ENCODE measurements around the gene IPCEF1. TPM values are rescaled to one million over a fixed set of nuclear protein-coding genes. Genes with fewer than 3 reads are reported as not detected.

The IPCEF1 gene
- total and polyA plus RNA-seq, 2 donors (not counting 1 experiment from before 2014, with no cell fraction given), result 0.03 to 0.33 TPM

DNA sequence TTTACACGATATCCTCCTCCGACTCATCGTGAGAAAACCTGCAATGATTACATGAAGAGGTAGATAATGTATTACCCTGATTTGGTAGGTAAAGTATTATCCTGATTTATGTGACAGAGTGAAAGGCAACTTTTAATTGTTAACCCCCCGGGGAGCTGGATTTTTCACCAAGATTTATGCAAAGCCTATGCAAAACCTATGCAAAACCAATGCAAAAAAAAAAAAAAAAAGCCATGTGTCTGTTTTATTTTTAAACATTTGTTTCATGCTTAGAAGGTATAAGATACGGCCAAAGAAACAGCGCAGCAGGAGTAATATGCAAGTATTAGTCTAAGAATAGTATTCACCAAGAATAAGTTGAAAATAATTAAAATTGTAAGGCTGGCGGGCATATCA lies 109.9 kb downstream of the IPCEF1 start:
- H3K9me3 ChIP-seq (ENCODE audit: control insufficient read depth, insufficient read depth, low read depth, low read length), result no peaks in the 10 kb centered on the region
- H4K20me1 ChIP-seq (ENCODE audit: control insufficient read depth, extremely low read depth, insufficient read depth, low read length), result no peaks in the 10 kb centered on the region
- H3K9ac ChIP-seq (ENCODE audit: insufficient read depth, low read length), result no peak overlapping the region
- TF ChIP-seq EZH2 (IDR thresholded peaks at IDR 0.05; ENCODE audit: low read length, missing control alignments), result no peak
- TF ChIP-seq, protein P1, sequence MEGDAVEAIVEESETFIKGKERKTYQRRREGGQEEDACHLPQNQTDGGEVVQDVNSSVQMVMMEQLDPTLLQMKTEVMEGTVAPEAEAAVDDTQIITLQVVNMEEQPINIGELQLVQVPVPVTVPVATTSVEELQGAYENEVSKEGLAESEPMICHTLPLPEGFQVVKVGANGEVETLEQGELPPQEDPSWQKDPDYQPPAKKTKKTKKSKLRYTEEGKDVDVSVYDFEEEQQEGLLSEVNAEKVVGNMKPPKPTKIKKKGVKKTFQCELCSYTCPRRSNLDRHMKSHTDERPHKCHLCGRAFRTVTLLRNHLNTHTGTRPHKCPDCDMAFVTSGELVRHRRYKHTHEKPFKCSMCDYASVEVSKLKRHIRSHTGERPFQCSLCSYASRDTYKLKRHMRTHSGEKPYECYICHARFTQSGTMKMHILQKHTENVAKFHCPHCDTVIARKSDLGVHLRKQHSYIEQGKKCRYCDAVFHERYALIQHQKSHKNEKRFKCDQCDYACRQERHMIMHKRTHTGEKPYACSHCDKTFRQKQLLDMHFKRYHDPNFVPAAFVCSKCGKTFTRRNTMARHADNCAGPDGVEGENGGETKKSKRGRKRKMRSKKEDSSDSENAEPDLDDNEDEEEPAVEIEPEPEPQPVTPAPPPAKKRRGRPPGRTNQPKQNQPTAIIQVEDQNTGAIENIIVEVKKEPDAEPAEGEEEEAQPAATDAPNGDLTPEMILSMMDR (conservative IDR thresholded peaks at IDR 0.05 in 1 of 2, IDR thresholded peaks at IDR 0.05 in 1 of 2; ENCODE audit: low read depth in 1 of 2, low read length in 2 of 2), result no peak
- no peaks in the 10 kb centered on the region for H3K36me3 ChIP-seq (ENCODE audit: control insufficient read depth, insufficient read depth, low read length)
- no peaks in the 10 kb centered on the region for H3K4me1 ChIP-seq (ENCODE audit: control insufficient read depth, extremely low read depth, insufficient read depth, low read length)
- no peak for DNase-seq (ENCODE audit: low read depth in 2 of 2)
- no peaks in the 10 kb centered on the region for H3K27me3 ChIP-seq (ENCODE audit: control insufficient read depth, insufficient read depth, low read length)
- no peak overlapping the region for H2AFZ ChIP-seq (ENCODE audit: low read length)
- no peaks in the 10 kb centered on the region for H3K79me2 ChIP-seq (ENCODE audit: control insufficient read depth, insufficient read depth, low read length)
- H3K4me3 ChIP-seq (replicated peaks in 1 of 4; ENCODE audit: control extremely low read depth in 1 of 4, insufficient read depth in 1 of 4, low read depth in 3 of 4, low read length in 4 of 4), result no peak overlapping the region
- no peak overlapping the region for H3K4me2 ChIP-seq (ENCODE audit: extremely low read depth, insufficient read depth, low read length)
- H3K27ac ChIP-seq (ENCODE audit: insufficient read depth, low read length), result no peak overlapping the region

DNA sequence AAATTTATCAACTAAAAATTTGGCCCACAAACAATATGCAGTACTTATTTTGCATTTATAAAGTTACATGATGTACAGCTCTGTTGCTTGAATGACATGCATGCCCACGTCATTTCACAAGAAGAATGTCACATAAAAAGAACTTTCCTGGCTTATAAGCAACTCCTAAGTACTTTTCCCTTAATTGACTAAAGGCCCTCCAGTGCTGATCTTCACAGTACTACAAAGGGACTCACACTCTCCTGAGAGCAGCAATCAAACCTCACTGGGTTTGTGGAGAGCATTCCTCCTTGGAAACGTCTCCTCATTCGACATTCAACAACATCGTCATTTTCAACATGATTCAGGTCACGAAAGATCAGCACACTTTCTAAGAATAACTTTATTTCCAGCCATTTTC lies 111.1 kb downstream of the IPCEF1 start:
- H3K4me3 ChIP-seq (replicated peaks in 1 of 4; ENCODE audit: control extremely low read depth in 1 of 4, insufficient read depth in 1 of 4, low read depth in 3 of 4, low read length in 4 of 4), result no peak overlapping the region
- no peak for DNase-seq (ENCODE audit: low read depth in 2 of 2)
- H3K79me2 ChIP-seq (ENCODE audit: control insufficient read depth, insufficient read depth, low read length), result no peaks in the 10 kb centered on the region
- no peak for TF ChIP-seq EZH2 (IDR thresholded peaks at IDR 0.05; ENCODE audit: low read length, missing control alignments)
- TF ChIP-seq, protein P1 (conservative IDR thresholded peaks at IDR 0.05 in 1 of 2, IDR thresholded peaks at IDR 0.05 in 1 of 2; ENCODE audit: low read depth in 1 of 2, low read length in 2 of 2), result no peak
- H2AFZ ChIP-seq (ENCODE audit: low read length), result no peak overlapping the region
- H3K36me3 ChIP-seq (ENCODE audit: control insufficient read depth, insufficient read depth, low read length), result no peaks in the 10 kb centered on the region
- no peaks in the 10 kb centered on the region for H3K27me3 ChIP-seq (ENCODE audit: control insufficient read depth, insufficient read depth, low read length)
- no peak overlapping the region for H3K27ac ChIP-seq (ENCODE audit: insufficient read depth, low read length)
- no peaks in the 10 kb centered on the region for H3K9me3 ChIP-seq (ENCODE audit: control insufficient read depth, insufficient read depth, low read depth, low read length)
- H3K4me1 ChIP-seq (ENCODE audit: control insufficient read depth, extremely low read depth, insufficient read depth, low read length), result no peaks in the 10 kb centered on the region
- no peak overlapping the region for H3K4me2 ChIP-seq (ENCODE audit: extremely low read depth, insufficient read depth, low read length)
- no peak overlapping the region for H3K9ac ChIP-seq (ENCODE audit: insufficient read depth, low read length)
- H4K20me1 ChIP-seq (ENCODE audit: control insufficient read depth, extremely low read depth, insufficient read depth, low read length), result no peaks in the 10 kb centered on the region

GRCh38 chr6:154243793-154244750 lies 112.5 kb downstream of the IPCEF1 start:
- no peaks in the 10 kb centered on the region for H3K9me3 ChIP-seq (ENCODE audit: control insufficient read depth, insufficient read depth, low read depth, low read length)
- H3K9ac ChIP-seq (ENCODE audit: insufficient read depth, low read length), result no peak overlapping the region
- H3K27ac ChIP-seq (ENCODE audit: insufficient read depth, low read length), result no peak overlapping the region
- H3K79me2 ChIP-seq (ENCODE audit: control insufficient read depth, insufficient read depth, low read length), result no peaks in the 10 kb centered on the region
- no peaks in the 10 kb centered on the region for H4K20me1 ChIP-seq (ENCODE audit: control insufficient read depth, extremely low read depth, insufficient read depth, low read length)
- H3K36me3 ChIP-seq (ENCODE audit: control insufficient read depth, insufficient read depth, low read length), result no peaks in the 10 kb centered on the region
- H3K27me3 ChIP-seq (ENCODE audit: control insufficient read depth, insufficient read depth, low read length), result no peaks in the 10 kb centered on the region
- H3K4me2 ChIP-seq (ENCODE audit: extremely low read depth, insufficient read depth, low read length), result no peak overlapping the region
- DNase-seq (ENCODE audit: low read depth in 2 of 2), result no peak
- no peaks in the 10 kb centered on the region for H3K4me1 ChIP-seq (ENCODE audit: control insufficient read depth, extremely low read depth, insufficient read depth, low read length)
- H2AFZ ChIP-seq (ENCODE audit: low read length), result no peak overlapping the region
- H3K4me3 ChIP-seq (replicated peaks in 1 of 4; ENCODE audit: control extremely low read depth in 1 of 4, insufficient read depth in 1 of 4, low read depth in 3 of 4, low read length in 4 of 4), result no peak overlapping the region
- TF ChIP-seq, protein P1 (conservative IDR thresholded peaks at IDR 0.05 in 1 of 2, IDR thresholded peaks at IDR 0.05 in 1 of 2; ENCODE audit: low read depth in 1 of 2, low read length in 2 of 2), result no peak
- TF ChIP-seq EZH2 (IDR thresholded peaks at IDR 0.05; ENCODE audit: low read length, missing control alignments), result no peak

All from fibroblast of lung (primary cell).